H1 (cell line): ENCODE measurements around the gene ZFAND3. TPM values are rescaled to one million over a fixed set of nuclear protein-coding genes. Genes with fewer than 3 reads are reported as not detected.

ENCODE experiments used
- CTCF ChIA-PET: fragments of 300-600 bp; sonication (Branson Sonifier 250); formaldehyde crosslinking; loops from one replicate; lab custom pipeline; 2021; ENCODE audit not compliant: partially characterized antibody; lab: Charles Lee
- POLR2A ChIA-PET: fragments of 300-600 bp; sonication (Branson Sonifier 250); formaldehyde crosslinking; loops from one replicate; lab custom pipeline; 2021; ENCODE audit warnings: inconsistent platforms; ENCODE audit not compliant: partially characterized antibody; lab: Charles Lee
- DNase-seq, 2 experiments: peaks; one replicate each; pipeline versions ENCODE4 v3.0.0 to v3.0.0-alpha.2; 2010 to 2022; ENCODE audit warnings: low spot score in 2 of 2, low read depth in 1 of 2, mixed read lengths in 1 of 2
- FAIRE-seq: peaks from 2 replicates; lab custom pipeline; 2011; peaks lifted over from hg19 to GRCh38; lab: Jason Lieb, UNC
- H2AFZ ChIP-seq: 2 replicates; pipeline ENCODE4 v1.8.1; 2012; ENCODE audit warnings: low read length, inconsistent platforms
- H2AK5ac ChIP-seq: 2 replicates; pipeline ENCODE4 v1.6.1; 2013; ENCODE audit warnings: low read depth, low read length
- H2BK120ac ChIP-seq: replicated peaks from 2 replicates; pipeline ENCODE3; 2013; ENCODE audit warnings: low read depth, low read length, inconsistent platforms
- H2BK12ac ChIP-seq: 2 replicates; pipeline ENCODE4 v1.6.1; 2013; ENCODE audit warnings: low read depth, low read length
- H2BK15ac ChIP-seq: 2 replicates; pipeline ENCODE4 v1.6.1; 2013; ENCODE audit warnings: low read length
- H2BK20ac ChIP-seq: 2 replicates; pipeline ENCODE4 v1.6.1; 2013; ENCODE audit warnings: low read length
- H2BK5ac ChIP-seq: 2 replicates; pipeline ENCODE4 v1.6.1; 2013; ENCODE audit warnings: low read depth, low read length
- H3K14ac ChIP-seq: 2 replicates; pipeline ENCODE4 v1.6.1; 2013; ENCODE audit warnings: inconsistent platforms; ENCODE audit not compliant: insufficient read length
- H3K18ac ChIP-seq: 2 replicates; pipeline ENCODE4 v1.6.1; 2013; ENCODE audit warnings: low read length; ENCODE audit errors: extremely low read depth
- H3K23ac ChIP-seq: 2 replicates; pipeline ENCODE4 v1.6.1; 2013; ENCODE audit warnings: inconsistent platforms; ENCODE audit not compliant: insufficient read length
- H3K23me2 ChIP-seq: 2 replicates; pipeline ENCODE4 v1.6.1; 2013; ENCODE audit warnings: low read depth, low read length
- H3K27ac ChIP-seq: 2 replicates; pipeline ENCODE4 v1.6.1; 2011; ENCODE audit warnings: low read depth, low read length, inconsistent platforms
- H3K27me3 ChIP-seq, 4 experiments: replicated peaks in 1 of 4; 1 replicate in 1 of 4; 2 replicates in 3 of 4; pipeline versions ENCODE4 v1.6.1 to v1.8.1; 2011 to 2013; ENCODE audit warnings: low read length in 3 of 4, mild to moderate bottlenecking in 3 of 4, inconsistent platforms in 2 of 4, mixed read lengths in 2 of 4, moderate library complexity in 1 of 4; ENCODE audit not compliant: control insufficient read depth in 3 of 4, insufficient read depth in 3 of 4; ENCODE audit errors: extremely low read depth in 1 of 4
- H3K36me3 ChIP-seq, 4 experiments: 2 replicates each; pipeline versions ENCODE4 v1.6.1 to v1.8.1; 2011 to 2013; ENCODE audit warnings: mild to moderate bottlenecking in 4 of 4, low read length in 3 of 4, moderate library complexity in 2 of 4, control low read depth in 1 of 4, inconsistent platforms in 1 of 4; ENCODE audit not compliant: insufficient read depth in 4 of 4, control insufficient read depth in 2 of 4
- H3K4ac ChIP-seq: replicated peaks from 2 replicates; pipeline ENCODE3; 2013; ENCODE audit warnings: low read length, low read depth, mixed read lengths, inconsistent platforms; ENCODE audit not compliant: insufficient read length
- H3K4me1 ChIP-seq, 4 experiments: replicated peaks in 1 of 4; 1 replicate in 1 of 4; 2 replicates in 3 of 4; pipeline versions ENCODE4 v1.6.1 to v1.8.1; 2011 to 2013; ENCODE audit warnings: low read length in 3 of 4, inconsistent platforms in 2 of 4, mixed read lengths in 1 of 4; ENCODE audit not compliant: insufficient read depth in 4 of 4, control insufficient read depth in 3 of 4
- H3K4me2 ChIP-seq, 2 experiments: 2 replicates each; pipeline versions ENCODE4 v1.6.1 to v1.8.1; 2011 to 2013; ENCODE audit warnings: low read depth in 2 of 2, low read length in 2 of 2, control low read depth in 1 of 2, inconsistent platforms in 1 of 2, mild to moderate bottlenecking in 1 of 2; ENCODE audit not compliant: insufficient read depth in 1 of 2
- H3K4me3 ChIP-seq, 4 experiments: fragments of 200-600, 300-600 bp in 1 of 4; sonication (generic), shearing (Covaris generic), sonication (Bioruptor Twin) in 1 of 4; 2 replicates each; pipeline versions ENCODE4 v1.5.1 to v1.8.1; 2011 to 2016; ENCODE audit warnings: low read length in 4 of 4, low read depth in 3 of 4, control low read depth in 2 of 4, inconsistent platforms in 2 of 4, mild to moderate bottlenecking in 2 of 4, mixed read lengths in 1 of 4, moderate library complexity in 1 of 4; ENCODE audit not compliant: insufficient read depth in 2 of 4; ENCODE audit errors: extremely low read depth in 1 of 4
- H3K56ac ChIP-seq: replicated peaks from 2 replicates; pipeline ENCODE3; 2013; ENCODE audit warnings: low read depth, mild to moderate bottlenecking, mixed read lengths, low read length, inconsistent platforms; ENCODE audit not compliant: insufficient read length
- H3K79me1 ChIP-seq: 2 replicates; pipeline ENCODE4 v1.6.1; 2013; ENCODE audit warnings: low read depth, low read length, control low read depth
- H3K79me2 ChIP-seq, 2 experiments: 2 replicates each; pipeline versions ENCODE4 v1.6.1 to v1.8.1; 2012 to 2013; ENCODE audit warnings: low read length in 2 of 2, mild to moderate bottlenecking in 2 of 2, inconsistent platforms in 1 of 2; ENCODE audit not compliant: insufficient read depth in 2 of 2, control insufficient read depth in 1 of 2
- H3K9ac ChIP-seq, 4 experiments: replicated peaks in 1 of 4; 1 replicate in 1 of 4; 2 replicates in 3 of 4; pipeline versions ENCODE4 v1.6.1 to v1.8.1; 2011 to 2013; ENCODE audit warnings: low read depth in 3 of 4, low read length in 3 of 4, control low read depth in 2 of 4, mild to moderate bottlenecking in 2 of 4, moderate library complexity in 2 of 4, inconsistent platforms in 1 of 4; ENCODE audit errors: extremely low read depth in 1 of 4
- H3K9me3 ChIP-seq, 2 experiments: 2 replicates each; pipeline versions ENCODE4 v1.6.1 to v1.8.1; 2012 to 2013; ENCODE audit warnings: mild to moderate bottlenecking in 2 of 2, moderate library complexity in 2 of 2, control low read depth in 1 of 2, inconsistent platforms in 1 of 2, low read depth in 1 of 2, low read length in 1 of 2, mixed read lengths in 1 of 2; ENCODE audit not compliant: insufficient read depth in 2 of 2
- H4K20me1 ChIP-seq, 2 experiments: replicated peaks in 1 of 2; 2 replicates each; pipeline versions ENCODE3 to v1.8.1; 2011 to 2013; ENCODE audit warnings: inconsistent platforms in 2 of 2, low read length in 2 of 2, mild to moderate bottlenecking in 1 of 2; ENCODE audit not compliant: insufficient read depth in 2 of 2, control insufficient read depth in 1 of 2
- H4K5ac ChIP-seq: 2 replicates; pipeline ENCODE4 v1.6.1; 2013; ENCODE audit warnings: low read length, low read depth, mixed read lengths, inconsistent platforms; ENCODE audit not compliant: insufficient read length
- H4K8ac ChIP-seq: 2 replicates; pipeline ENCODE4 v1.8.0; 2013; ENCODE audit warnings: mild to moderate bottlenecking, moderate library complexity, low read length, inconsistent platforms; ENCODE audit not compliant: insufficient read depth; ENCODE audit errors: extremely low read depth
- H4K91ac ChIP-seq: replicated peaks from 2 replicates; pipeline ENCODE3; 2013; ENCODE audit warnings: low read length, mixed read lengths, inconsistent platforms; ENCODE audit not compliant: insufficient read length
- CTBP2 ChIP-seq: IDR thresholded peaks from 2 replicates; pipeline ENCODE4 v1.7.0; 2011; ENCODE audit warnings: borderline replicate concordance, mild to moderate bottlenecking, moderate library complexity, mixed read lengths, low read length; ENCODE audit not compliant: insufficient read depth, insufficient read length
- EP300 ChIP-seq, 2 experiments: IDR thresholded peaks; 1 replicate in 1 of 2; 2 replicates in 1 of 2; pipeline ENCODE4 v1.6.1; 2011 to 2012; ENCODE audit warnings: low read depth in 2 of 2, low read length in 2 of 2, mild to moderate bottlenecking in 2 of 2, borderline replicate concordance in 1 of 2, inconsistent platforms in 1 of 2, moderate library complexity in 1 of 2
- NANOG ChIP-seq: IDR thresholded peaks from 2 replicates; pipeline ENCODE4 v1.6.1; 2011; ENCODE audit warnings: low read length, low read depth, mild to moderate bottlenecking, inconsistent platforms; ENCODE audit not compliant: insufficient read depth, poor library complexity, severe bottlenecking
- POLR2A ChIP-seq, 2 experiments: IDR thresholded peaks; 1 replicate in 1 of 2; 2 replicates in 1 of 2; pipeline ENCODE4 v1.6.1; 2011; ENCODE audit warnings: low read depth in 2 of 2, low read length in 2 of 2, mild to moderate bottlenecking in 2 of 2; ENCODE audit errors: control extremely low read depth in 1 of 2
- RFX5 ChIP-seq: IDR thresholded peaks from 2 replicates; pipeline ENCODE4 v1.6.1; 2011; ENCODE audit warnings: low read depth, low read length, improper control_type of control experiment, borderline replicate concordance
- RNF2 ChIP-seq: fragments of 200-900, 300-1000 bp; sonication (generic); IDR thresholded peaks from 2 replicates; pipeline ENCODE4 v1.7.1; 2016; ENCODE audit warnings: borderline replicate concordance, low read depth, mild to moderate bottlenecking, antibody characterized with exemption, low read length; ENCODE audit not compliant: poor library complexity, severe bottlenecking; ENCODE audit errors: missing control alignments
- SIX5 ChIP-seq: IDR thresholded peaks from 2 replicates; pipeline ENCODE4 v1.6.1; 2011; ENCODE audit warnings: mild to moderate bottlenecking, low read depth, low read length
- SP1 ChIP-seq: IDR thresholded peaks from 2 replicates; pipeline ENCODE4 v1.6.1; 2011; ENCODE audit warnings: low read depth, low read length
- SP2 ChIP-seq: IDR thresholded peaks from 2 replicates; pipeline ENCODE4 v1.6.1; 2012; ENCODE audit warnings: mild to moderate bottlenecking, low read length, inconsistent platforms
- TEAD4 ChIP-seq: IDR thresholded peaks from 2 replicates; pipeline ENCODE4 v1.6.1; 2012; ENCODE audit warnings: low read depth, low read length, inconsistent platforms, mixed read lengths
- WGBS, 2 experiments: shearing (Covaris generic) in 1 of 2; methylation state at CpG; one replicate each; pipeline versions ENCODE4 v1.1.6 to v1.1.7; 2013 to 2015; ENCODE audit warnings: low lambda C conversion rate in 2 of 2, mixed read lengths in 2 of 2, inconsistent platforms in 1 of 2, low coverage in 1 of 2, missing lambda C conversion rate in 1 of 2; ENCODE audit not compliant: insufficient replicate concordance in 2 of 2, insufficient coverage in 1 of 2, insufficient read length in 1 of 2; ENCODE audit errors: extremely low coverage in 1 of 2, missing lambda C conversion rate in 1 of 2; 5-methylcytosine and 5-hydroxymethylcytosine counted together
- polyA plus RNA-seq, 7 experiments: library from polyadenylated mRNA; depleted of rRNA in 3 of 7; stranded (reverse) in 5 of 7; unstranded in 2 of 7; fragments of >200 nt in 5 of 7; fragments of 200-250 nt in 2 of 7; gene quantifications; 1 replicate in 5 of 7; 2 replicates in 1 of 7; 4 replicates in 1 of 7; pipeline versions ENCODE4 v1.2.1 to v1.2.3, GENCODE V29; 2011 to 2013; ENCODE audit warnings: missing spikeins in 2 of 7, mixed read lengths in 2 of 7
- total RNA-seq: library from RNA; stranded (reverse); fragmentation: NEBNext Ultra II Directional; extraction: Animal tissue kit (Norgen Biotek cat#: 25700); gene quantifications from 2 replicates; pipeline ENCODE4 v1.2.1, GENCODE V29; 2021
- TF ChIP-seq, protein P1 (sequence below), 3 experiments: IDR thresholded peaks; 1 replicate in 2 of 3; 2 replicates in 1 of 3; pipeline versions ENCODE4 v1.5.1 to v1.6.1; 2011; ENCODE audit warnings: low read length in 3 of 3, mild to moderate bottlenecking in 3 of 3, inconsistent platforms in 2 of 3, low read depth in 1 of 3, moderate library complexity in 1 of 3; ENCODE audit not compliant: insufficient read depth in 1 of 3; ENCODE audit errors: control extremely low read depth in 1 of 3

Gene ZFAND3
- total and polyA plus RNA-seq, 2 of the 8 experiments (the other 6 are each of a cell fraction or from before 2014, with no cell fraction given) = 13.0 to 51.3 TPM

DNA sequence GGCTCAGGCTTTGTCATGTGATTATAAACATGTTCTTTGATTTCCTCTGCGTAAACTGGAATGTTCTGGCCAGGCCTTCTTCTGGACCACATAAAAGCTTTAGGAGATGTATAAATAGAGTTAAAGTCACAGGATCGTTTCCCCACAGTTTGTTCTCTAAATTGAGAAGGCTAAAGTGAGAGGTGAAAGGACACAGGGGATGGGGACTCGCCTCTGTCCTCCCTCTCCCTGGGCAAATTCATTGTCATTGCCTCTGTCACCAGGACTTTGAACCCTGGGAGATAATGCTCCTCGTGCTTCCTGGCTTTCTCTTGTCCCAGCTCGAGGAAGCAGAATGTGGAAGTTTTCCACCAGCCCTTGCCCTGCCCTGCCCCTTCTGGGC is 20.3 kb upstream of the ZFAND3 start:
- Histone ChIP-seq H3K23me2 (no peaks in the 10 kb centered on the region; the same call in 1 of the 2 replicates), H3K79me1 (no peaks in the 10 kb centered on the region), H3K79me2 (no peaks in the 10 kb centered on the region), H3K36me3 (no peaks in the 10 kb centered on the region), H3K27ac (no peak overlapping the region), H3K14ac (no peak overlapping the region), H2BK12ac (no peak overlapping the region), H2BK5ac (no peak overlapping the region), H3K27me3 (peaks cover 0 to 2% (median 0%) of the 10 kb centered on the region in 4 experiments; a peak in 1 of 7 replicates), H3K18ac (no peak overlapping the region), H2BK15ac (no peak overlapping the region), H4K91ac (no peak overlapping the region), H2BK120ac (no peak overlapping the region), H3K56ac (no peak overlapping the region), H4K8ac (no peak overlapping the region), H3K4me3 (no peak overlapping the region), H3K23ac (no peak overlapping the region), H3K9ac (no peak overlapping the region), H2AK5ac (no peak overlapping the region), H3K9me3 (no peaks in the 10 kb centered on the region), H3K4me1 (peaks cover 0 to 3% (median 0%) of the 10 kb centered on the region in 4 experiments; a peak in 1 of 7 replicates), H4K20me1 (no peaks in the 10 kb centered on the region), H3K4me2 (no peak overlapping the region), H3K4ac (no peak overlapping the region), H2BK20ac (no peak overlapping the region), H4K5ac (no peak overlapping the region), H2AFZ (no peak overlapping the region)
- DNase-seq = no peak
- 81% methylated on average over 5 of the region's 5 CpGs; no CpG with 5 or more reads in 1 of the 2 experiments for WGBS, 2 experiments
- FAIRE-seq = no peak
- CTCF ChIA-PET = interaction anchor here (0.6 kb wide), 1 partner anchor 204 kb away, joined by 3 read pairs; no protein-coding TSS in a partner anchor
- no peak for TF ChIP-seq RFX5
- TF ChIP-seq NANOG = no peak
- TF ChIP-seq SP1 = no peak
- TF ChIP-seq EP300 (IDR thresholded peaks at IDR 0.05; ENCODE audit: borderline replicate concordance in 1 of 2, low read depth in 2 of 2, low read length in 2 of 2) = no peak
- TF ChIP-seq, protein P1, sequence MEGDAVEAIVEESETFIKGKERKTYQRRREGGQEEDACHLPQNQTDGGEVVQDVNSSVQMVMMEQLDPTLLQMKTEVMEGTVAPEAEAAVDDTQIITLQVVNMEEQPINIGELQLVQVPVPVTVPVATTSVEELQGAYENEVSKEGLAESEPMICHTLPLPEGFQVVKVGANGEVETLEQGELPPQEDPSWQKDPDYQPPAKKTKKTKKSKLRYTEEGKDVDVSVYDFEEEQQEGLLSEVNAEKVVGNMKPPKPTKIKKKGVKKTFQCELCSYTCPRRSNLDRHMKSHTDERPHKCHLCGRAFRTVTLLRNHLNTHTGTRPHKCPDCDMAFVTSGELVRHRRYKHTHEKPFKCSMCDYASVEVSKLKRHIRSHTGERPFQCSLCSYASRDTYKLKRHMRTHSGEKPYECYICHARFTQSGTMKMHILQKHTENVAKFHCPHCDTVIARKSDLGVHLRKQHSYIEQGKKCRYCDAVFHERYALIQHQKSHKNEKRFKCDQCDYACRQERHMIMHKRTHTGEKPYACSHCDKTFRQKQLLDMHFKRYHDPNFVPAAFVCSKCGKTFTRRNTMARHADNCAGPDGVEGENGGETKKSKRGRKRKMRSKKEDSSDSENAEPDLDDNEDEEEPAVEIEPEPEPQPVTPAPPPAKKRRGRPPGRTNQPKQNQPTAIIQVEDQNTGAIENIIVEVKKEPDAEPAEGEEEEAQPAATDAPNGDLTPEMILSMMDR (IDR thresholded peaks at IDR 0.05; ENCODE audit: control extremely low read depth in 1 of 3, insufficient read depth in 1 of 3, low read depth in 1 of 3, low read length in 3 of 3) = no peak
- no peak for TF ChIP-seq TEAD4
- no peak for TF ChIP-seq POLR2A (IDR thresholded peaks at IDR 0.05; ENCODE audit: control extremely low read depth in 1 of 2, low read depth in 2 of 2, low read length in 2 of 2)
- no peak for TF ChIP-seq SIX5
- TF ChIP-seq CTBP2 = no peak
- TF ChIP-seq SP2 = no peak
- TF ChIP-seq RNF2 = no peak
- POLR2A ChIA-PET = interaction anchor here (4.5 kb wide), 1 partner anchor 20 kb away, joined by 20 read pairs; the partner anchor contains the start of gene ZFAND3
